HepG2 (cell line): Measurements from ENCODE around the gene SULT1C4. TPM values are rescaled to one million over a fixed set of nuclear protein-coding genes. Genes with fewer than 3 reads are reported as not detected.

Experiments used
- ATAC-seq: fragments of 200-7000 bp; cut with Tn5 transposase; 3 replicates; pipeline ENCODE4 v1.9.1; 2020; ENCODE audit warnings: mild to moderate bottlenecking, moderate library complexity
- BruUV-seq: library from RNA; stranded (reverse); fragments of 400-500 nt; replicated peaks from 2 replicates; lab custom pipeline; 2021; lab: Mats Ljungman, UMichigan
- CTCF ChIA-PET: fragments of 300-600 bp; formaldehyde crosslinking; extraction: SDS; loops from one replicate; lab custom pipeline; 2021; ENCODE audit warnings: low total read pairs, inconsistent platforms, low intra/inter-chr PET ratio; lab: Yijun Ruan, JAX
- POLR2A ChIA-PET: fragments of 350-600 bp; sonication (Branson Sonifier 250); formaldehyde crosslinking; loops from one replicate; lab custom pipeline; 2020; ENCODE audit warnings: antibody characterized with exemption, inconsistent platforms; lab: Yijun Ruan, JAX
- DNase-seq: peaks from one replicate; pipeline ENCODE4 v3.0.0-alpha.2; 2015; ENCODE audit warnings: low spot score
- FAIRE-seq: peaks from 3 replicates; lab custom pipeline; 2011; peaks lifted over from hg19 to GRCh38; lab: Jason Lieb, UNC
- H2AFZ ChIP-seq: one replicate; pipeline ENCODE4 v1.6.1; 2011; ENCODE audit warnings: low read length, inconsistent platforms
- H3K27ac ChIP-seq: fragments of 300-600 bp; 3 replicates; pipeline ENCODE4 v1.8.0; 2011; ENCODE audit warnings: mixed run types, mild to moderate bottlenecking, mixed read lengths, low read length, inconsistent platforms; ENCODE audit not compliant: insufficient read depth; ENCODE audit errors: extremely low read length
- H3K27me3 ChIP-seq, 2 experiments: fragments of 200-600 bp in 1 of 2; 2 replicates in 1 of 2; 3 replicates in 1 of 2; pipeline versions ENCODE4 v1.6.0 to v1.8.0; 2011; ENCODE audit warnings: low read length in 2 of 2, mild to moderate bottlenecking in 2 of 2, moderate library complexity in 2 of 2, inconsistent platforms in 1 of 2; ENCODE audit not compliant: insufficient read depth in 2 of 2, control insufficient read depth in 1 of 2
- H3K36me3 ChIP-seq, 2 experiments: fragments of 200-600 bp in 1 of 2; replicated peaks in 1 of 2; 2 replicates in 1 of 2; 3 replicates in 1 of 2; pipeline versions ENCODE4 v1.5.1 to v1.8.0; 2011; ENCODE audit warnings: low read length in 2 of 2, inconsistent platforms in 1 of 2; ENCODE audit not compliant: insufficient read depth in 2 of 2, control insufficient read depth in 1 of 2
- H3K4me1 ChIP-seq: 2 replicates; pipeline ENCODE4 v1.5.1; 2012; ENCODE audit warnings: low read length, inconsistent platforms; ENCODE audit not compliant: insufficient read depth
- H3K4me2 ChIP-seq: 2 replicates; pipeline ENCODE4 v1.6.0; 2011; ENCODE audit warnings: low read depth, low read length, inconsistent platforms
- H3K4me3 ChIP-seq, 3 experiments: fragments of 200-600 bp in 1 of 3; sonication (generic), shearing (Covaris generic) in 1 of 3; replicated peaks in 1 of 3; 2 replicates each; pipeline ENCODE4 v1.5.1; 2011 to 2016; ENCODE audit warnings: low read length in 3 of 3, inconsistent platforms in 2 of 3, low read depth in 2 of 3, mild to moderate bottlenecking in 2 of 3, control low read depth in 1 of 3, mixed read lengths in 1 of 3; ENCODE audit not compliant: insufficient read depth in 1 of 3
- H3K79me2 ChIP-seq: one replicate; pipeline ENCODE4 v1.6.1; 2011; ENCODE audit warnings: low read length, inconsistent platforms; ENCODE audit not compliant: insufficient read depth
- H3K9ac ChIP-seq: 2 replicates; pipeline ENCODE4 v1.6.0; 2011; ENCODE audit warnings: mild to moderate bottlenecking, low read depth, low read length, inconsistent platforms; ENCODE audit not compliant: insufficient read depth
- H3K9me3 ChIP-seq: 2 replicates; pipeline ENCODE4 v1.5.1; 2012; ENCODE audit warnings: mild to moderate bottlenecking, low read length
- H4K20me1 ChIP-seq: 2 replicates; pipeline ENCODE4 v1.6.0; 2011; ENCODE audit warnings: inconsistent platforms, mild to moderate bottlenecking, low read length, moderate library complexity; ENCODE audit not compliant: insufficient read depth
- HNRNPUL1 ChIP-seq: fragments of 200-400 bp; formaldehyde crosslinking; IDR thresholded peaks from 2 replicates; pipeline ENCODE4 v1.6.1; 2017; ENCODE audit warnings: low read depth, mild to moderate bottlenecking, low read length, moderate library complexity
- NFIC ChIP-seq: IDR thresholded peaks from 2 replicates; pipeline ENCODE4 v1.6.1; 2012; ENCODE audit warnings: mild to moderate bottlenecking, low read length, inconsistent platforms
- SP2 ChIP-seq: sonication (generic); formaldehyde crosslinking; IDR thresholded peaks from 2 replicates; pipeline ENCODE4 v1.5.1; 2020; ENCODE audit warnings: mild to moderate bottlenecking, missing genetic modification reagents
- THRA ChIP-seq: sonication (generic); formaldehyde crosslinking; IDR thresholded peaks from 2 replicates; pipeline ENCODE4 v1.4.0; 2020; ENCODE audit warnings: missing genetic modification reagents, borderline replicate concordance
- U2AF1 ChIP-seq: fragments of 200-400 bp; formaldehyde crosslinking; optimal IDR thresholded peaks from 2 replicates; pipeline ENCODE3; 2017; ENCODE audit warnings: mild to moderate bottlenecking, low read depth, low read length
- U2AF2 ChIP-seq: fragments of 200-400 bp; formaldehyde crosslinking; IDR thresholded peaks from 2 replicates; pipeline ENCODE4 v1.6.1; 2017; ENCODE audit warnings: low read depth, mild to moderate bottlenecking, low read length
- XRCC5 ChIP-seq: fragments of 200-400 bp; formaldehyde crosslinking; optimal IDR thresholded peaks from 2 replicates; pipeline ENCODE3; 2017; ENCODE audit warnings: mild to moderate bottlenecking, low read length
- ZFP62 ChIP-seq: sonication (generic); formaldehyde crosslinking; IDR thresholded peaks from 2 replicates; pipeline ENCODE4 v1.4.0; 2020; ENCODE audit warnings: missing genetic modification reagents
- ZNF124 ChIP-seq: sonication (generic); formaldehyde crosslinking; IDR thresholded peaks from 2 replicates; pipeline ENCODE4 v1.4.0; 2020; ENCODE audit warnings: missing genetic modification reagents
- ZNF24 ChIP-seq: fragments of 450-650 bp; IDR thresholded peaks from 2 replicates; pipeline ENCODE4 v1.6.1; 2017; ENCODE audit warnings: antibody characterized with exemption, mild to moderate bottlenecking
- ZNF354B ChIP-seq: sonication (generic); formaldehyde crosslinking; IDR thresholded peaks from 2 replicates; pipeline ENCODE4 v1.8.0; 2022; ENCODE audit warnings: mild to moderate bottlenecking, missing genetic modification reagents
- ZNF367 ChIP-seq: sonication (generic); formaldehyde crosslinking; IDR thresholded peaks from 2 replicates; pipeline ENCODE4 v1.4.0; 2020; ENCODE audit warnings: missing genetic modification reagents, borderline replicate concordance
- ZNF468 ChIP-seq: sonication (generic); formaldehyde crosslinking; IDR thresholded peaks from 2 replicates; pipeline ENCODE4 v1.8.0; 2022; ENCODE audit warnings: mild to moderate bottlenecking, moderate library complexity, missing genetic modification reagents
- ZNF549 ChIP-seq: sonication (generic); formaldehyde crosslinking; IDR thresholded peaks from 2 replicates; pipeline ENCODE4 v1.5.0; 2020; ENCODE audit warnings: missing genetic modification reagents
- ZNF556 ChIP-seq: sonication (generic); formaldehyde crosslinking; IDR thresholded peaks from 2 replicates; pipeline ENCODE4 v1.4.0; 2020; ENCODE audit warnings: mild to moderate bottlenecking, missing genetic modification reagents, borderline replicate concordance
- ZNF567 ChIP-seq: sonication (generic); formaldehyde crosslinking; IDR thresholded peaks from 2 replicates; pipeline ENCODE4 v1.8.1; 2023; ENCODE audit warnings: mild to moderate bottlenecking, missing genetic modification reagents, borderline replicate concordance
- ZNF790 ChIP-seq: sonication (generic); formaldehyde crosslinking; IDR thresholded peaks from 2 replicates; pipeline ENCODE4 v1.8.0; 2022; ENCODE audit warnings: missing genetic modification reagents, mild to moderate bottlenecking, borderline replicate concordance
- ZSCAN12 ChIP-seq: sonication (generic); formaldehyde crosslinking; IDR thresholded peaks from 2 replicates; pipeline ENCODE4 v1.9.0; 2021; ENCODE audit warnings: mild to moderate bottlenecking, missing genetic modification reagents
- WGBS: methylation state at CpG from one replicate; pipeline ENCODE4 v1.1.6; 2017; ENCODE audit warnings: low lambda C conversion rate; 5-methylcytosine and 5-hydroxymethylcytosine counted together
- in situ Hi-C: cut with HindIII; loops from 2 replicates; pipeline ENCODE4 v1.10.0; 2017; ENCODE audit warnings: low pct_unique_long_range_greater_than_20kb; ENCODE audit not compliant: extremely low pct_ligation_motif_present
- intact Hi-C: fragments of 100-400 bp; cut with micrococcal nuclease; formaldehyde crosslinking; loops from one replicate; pipeline ENCODE4 v1.10.0; 2022; ENCODE audit not compliant: unreplicated experiment
- polyA plus RNA-seq, 8 experiments: library from polyadenylated mRNA; depleted of rRNA in 3 of 8; stranded (reverse) in 7 of 8; unstranded in 1 of 8; fragments of >200 nt; fragmentation: Illumina TruSeq in 4 of 8; extraction: Trizol in 4 of 8; gene quantifications; 2 replicates each; pipeline versions ENCODE4 v1.2.1 to v1.2.3, GENCODE V29; 2011 to 2016; ENCODE audit warnings: low read depth in 4 of 8, missing spikeins in 1 of 8, mixed read lengths in 1 of 8; ENCODE audit not compliant: insufficient read depth in 1 of 8
- total RNA-seq, 5 experiments: library from RNA; depleted of rRNA; stranded (reverse); fragments of >200 nt; fragmentation: Illumina TruSeq; extraction: Trizol; gene quantifications; 2 replicates each; pipeline ENCODE4 v1.2.3, GENCODE V29; 2016; ENCODE audit warnings: low read depth in 1 of 5
- TF ChIP-seq, protein P1 (sequence below): sonication (generic); formaldehyde crosslinking; IDR thresholded peaks from 2 replicates; pipeline ENCODE4 v1.8.1; 2022; ENCODE audit warnings: mild to moderate bottlenecking, missing genetic modification reagents

The SULT1C4 gene
- total and polyA plus RNA-seq, 2 of the 13 experiments (the other 11 are each of a cell fraction or from before 2014, with no cell fraction given) = 1.3 to 8.6 TPM

DNA sequence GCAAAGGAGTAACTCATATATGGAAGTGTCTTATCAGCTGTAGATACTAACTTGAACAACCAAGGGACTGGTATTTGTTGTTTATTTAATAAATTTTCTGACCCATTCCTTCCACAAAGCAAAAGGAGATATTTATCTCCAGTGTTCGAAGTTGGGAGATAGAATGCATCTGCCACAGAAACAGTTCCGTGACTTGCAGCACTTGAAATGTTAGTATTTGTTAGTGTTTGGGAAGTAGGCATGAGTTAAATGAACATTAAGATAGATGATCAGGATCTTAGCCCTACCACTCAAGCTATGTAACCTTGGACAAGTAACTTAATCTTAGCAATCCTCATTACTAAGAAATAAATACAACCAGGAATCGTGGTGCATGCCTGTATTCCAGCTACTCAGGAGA, 12.1 kb upstream of the SULT1C4 start:
- POLR2A ChIA-PET = no interaction called here
- peaks cover 24% of the 10 kb centered on the region for H3K4me1 ChIP-seq
- no peak for TF ChIP-seq ZFP62 (CRISPR knock-in tag)
- no peak for TF ChIP-seq ZNF354B (CRISPR knock-in tag)
- TF ChIP-seq ZNF367 (CRISPR knock-in tag) = no peak
- TF ChIP-seq U2AF2 = no peak
- no peak for TF ChIP-seq ZNF790 (CRISPR knock-in tag)
- no peak for TF ChIP-seq SP2
- TF ChIP-seq, all 625 proteins: peak for 0
- Histone ChIP-seq H3K9me3 (peaks cover 15% of the 10 kb centered on the region), H3K4me3 (no peak overlapping the region), H2AFZ (no peak overlapping the region), H3K27me3 (no peaks in the 10 kb centered on the region), H3K9ac (no peak overlapping the region), H3K79me2 (no peaks in the 10 kb centered on the region), H4K20me1 (no peaks in the 10 kb centered on the region), H3K27ac (no peak overlapping the region), H3K4me2 (no peak overlapping the region), H3K36me3 (no peaks in the 10 kb centered on the region)
- no peak for FAIRE-seq
- no peak for ATAC-seq
- no TSS peak for BruUV-seq
- WGBS = 79% methylated on average over 3 of the region's 3 CpGs
- CTCF ChIA-PET = no interaction called here
- no peak for DNase-seq
- in situ Hi-C loops (no loop called here), intact Hi-C loops (no loop called here)

DNA sequence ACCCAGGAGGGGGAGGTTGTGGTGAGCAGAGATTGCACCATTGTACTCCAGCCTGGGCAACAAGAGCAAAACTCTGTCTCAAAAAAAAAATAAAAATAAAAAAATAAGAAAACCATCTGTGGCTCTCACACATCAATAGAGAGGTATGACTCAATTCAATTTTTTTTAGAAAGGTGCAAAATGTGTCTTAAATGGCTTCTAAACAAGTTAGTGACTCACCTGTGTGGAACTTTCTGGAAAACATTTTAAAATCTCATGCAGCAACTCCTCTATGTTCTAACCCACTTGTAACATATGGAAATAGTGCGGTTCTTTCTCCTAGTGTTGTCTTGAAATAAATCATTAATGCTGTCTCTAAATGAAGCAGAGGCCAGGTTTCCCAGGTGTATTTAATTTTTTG, 10.7 kb upstream of the SULT1C4 start:
- no peaks in the 10 kb centered on the region for H3K79me2 ChIP-seq
- no peak overlapping the region for H3K9ac ChIP-seq
- no peaks in the 10 kb centered on the region for H4K20me1 ChIP-seq
- H2AFZ ChIP-seq = no peak overlapping the region
- POLR2A ChIA-PET = interaction anchor here (1.0 kb wide), 1 partner anchor 11 kb away, joined by 4 read pairs; the partner anchor contains the start of gene SULT1C4
- no TSS peak for BruUV-seq
- ATAC-seq (no peak), DNase-seq (no peak), FAIRE-seq (no peak)
- no peak overlapping the region for H3K4me2 ChIP-seq
- H3K36me3 ChIP-seq = no peaks in the 10 kb centered on the region
- in situ Hi-C loops = no loop called here
- no peak overlapping the region for H3K4me3 ChIP-seq
- WGBS = 98% methylated on average over 1 of the region's 1 CpG
- no peaks in the 10 kb centered on the region for H3K27me3 ChIP-seq
- peaks cover 25% of the 10 kb centered on the region for H3K4me1 ChIP-seq
- intact Hi-C loops = no loop called here
- peaks cover 15% of the 10 kb centered on the region for H3K9me3 ChIP-seq
- no peak overlapping the region for H3K27ac ChIP-seq
- CTCF ChIA-PET = no interaction called here
- no peak for TF ChIP-seq THRA (CRISPR knock-in tag)
- no peak for TF ChIP-seq ZNF556
- TF ChIP-seq ZSCAN12 (CRISPR knock-in tag) = no peak
- TF ChIP-seq U2AF1 = no peak
- TF ChIP-seq, protein P1, sequence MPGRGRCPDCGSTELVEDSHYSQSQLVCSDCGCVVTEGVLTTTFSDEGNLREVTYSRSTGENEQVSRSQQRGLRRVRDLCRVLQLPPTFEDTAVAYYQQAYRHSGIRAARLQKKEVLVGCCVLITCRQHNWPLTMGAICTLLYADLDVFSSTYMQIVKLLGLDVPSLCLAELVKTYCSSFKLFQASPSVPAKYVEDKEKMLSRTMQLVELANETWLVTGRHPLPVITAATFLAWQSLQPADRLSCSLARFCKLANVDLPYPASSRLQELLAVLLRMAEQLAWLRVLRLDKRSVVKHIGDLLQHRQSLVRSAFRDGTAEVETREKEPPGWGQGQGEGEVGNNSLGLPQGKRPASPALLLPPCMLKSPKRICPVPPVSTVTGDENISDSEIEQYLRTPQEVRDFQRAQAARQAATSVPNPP (CRISPR knock-in tag) = no peak
- TF ChIP-seq ZNF549 (CRISPR knock-in tag) = no peak
- no peak for TF ChIP-seq HNRNPUL1
- no peak for TF ChIP-seq ZNF468 (CRISPR knock-in tag)
- TF ChIP-seq ZNF24 = no peak
- TF ChIP-seq XRCC5 = no peak
- TF ChIP-seq ZNF567 = no peak
- no peak for TF ChIP-seq ZNF124
- TF ChIP-seq NFIC = no peak
